ENCODE data around the gene CECR2.

Gene CECR2

GRCh38 chr22:17369439-17370025, at the start of gene CECR2:
TSS of gene CECR2 (plus strand) at chr22:17369460. CDS start at chr22:17369784, 324 bp downstream.
- no peak for DNase-seq

GRCh38 chr22:17319546-17319945, 49.7 kb upstream of the CECR2 start:
- DNase-seq: no peak

DNA sequence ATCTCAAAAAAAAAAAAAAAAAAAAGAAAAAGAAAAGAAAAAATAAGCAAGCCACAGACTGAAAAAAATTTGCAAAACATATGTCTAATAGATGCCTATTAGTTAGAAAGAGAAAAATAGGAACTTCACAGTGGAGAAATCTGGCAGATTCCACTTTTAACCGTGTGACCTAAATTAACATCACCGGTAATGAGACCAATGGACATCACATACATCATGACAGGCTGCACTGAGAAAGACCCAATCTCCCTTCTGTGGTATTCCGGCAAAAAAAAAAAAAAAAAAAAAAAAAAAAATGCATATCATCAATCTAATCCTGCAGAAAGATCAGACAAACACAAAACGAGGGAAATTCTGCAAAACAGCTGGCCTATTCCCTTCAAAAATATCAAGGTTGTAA, 46.7 kb upstream of the CECR2 start:
- no peak for DNase-seq

- DNase-seq: no peak
These were observed 37.6 kb upstream of the CECR2 start for GRCh38 chr22:17331690-17332089.

GRCh38 chr22:17332109-17332800, 37.0 kb upstream of the CECR2 start:
- DNase-seq: no peak

DNA sequence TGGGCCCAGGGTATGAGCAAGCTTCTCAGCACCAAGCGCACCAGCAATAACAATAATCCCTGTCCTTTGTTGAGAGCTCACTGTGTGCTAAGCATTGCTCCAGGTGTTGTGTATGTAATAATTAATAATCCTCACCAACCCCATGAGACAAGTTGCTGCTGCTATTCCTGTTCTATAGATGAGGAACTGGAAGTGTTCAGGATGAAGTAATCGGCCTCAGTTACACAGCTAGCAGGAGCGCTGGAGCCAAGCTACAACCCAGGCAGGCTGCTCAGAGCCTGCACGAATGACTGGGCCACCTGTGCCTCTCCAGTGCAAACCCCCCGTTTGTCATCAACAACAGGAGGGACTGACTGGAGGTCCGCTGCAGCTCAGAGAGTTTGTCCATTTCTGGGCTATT, 35.2 kb upstream of the CECR2 start:
- no peak for DNase-seq

GRCh38 chr22:17334983-17335382, 34.3 kb upstream of the CECR2 start:
- no peak for DNase-seq

DNA sequence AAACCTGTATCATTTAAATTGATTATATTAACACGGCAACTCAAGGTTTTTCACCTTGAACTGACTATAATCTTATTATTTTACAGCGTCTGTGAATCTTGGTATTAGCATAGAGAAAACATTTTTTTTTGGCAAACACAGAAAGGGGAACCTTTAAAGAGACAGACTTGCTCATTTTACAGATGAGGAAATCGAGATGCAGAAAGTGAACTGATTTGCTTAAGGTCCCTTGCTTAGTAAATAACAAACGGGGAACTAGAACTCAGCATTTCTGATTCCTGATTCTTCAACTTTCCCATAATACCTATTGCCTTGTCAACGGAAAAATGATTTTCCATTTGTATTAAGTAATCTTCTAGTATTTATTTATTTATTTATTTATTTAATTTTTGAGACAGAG, 33.2 kb upstream of the CECR2 start:
- no peak for DNase-seq

GRCh38 chr22:17337639-17338038, 31.6 kb upstream of the CECR2 start:
- no peak for DNase-seq

GRCh38 chr22:17339095-17339693, 30.1 kb upstream of the CECR2 start:
- no peak for DNase-seq

DNA sequence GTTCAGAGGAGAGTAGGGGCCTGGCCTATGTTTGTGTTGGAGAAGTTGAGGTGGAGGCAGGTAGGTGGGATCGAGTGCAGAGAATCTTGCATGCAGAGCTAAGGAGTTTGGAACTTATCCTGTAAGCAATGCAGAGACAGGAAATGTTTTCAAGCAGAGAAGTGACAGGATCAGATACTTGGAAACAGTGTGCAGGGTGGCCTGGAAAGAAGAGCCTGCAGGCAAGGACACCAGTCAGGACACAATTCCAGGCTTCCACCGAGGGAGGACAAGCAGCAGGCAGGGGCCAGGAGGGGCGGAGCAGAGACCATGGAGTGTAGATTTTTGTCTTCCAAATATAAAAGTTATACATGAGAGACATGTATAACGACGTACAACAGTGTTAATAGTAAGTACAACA, 26.9 kb upstream of the CECR2 start:
- no peak for DNase-seq

DNA sequence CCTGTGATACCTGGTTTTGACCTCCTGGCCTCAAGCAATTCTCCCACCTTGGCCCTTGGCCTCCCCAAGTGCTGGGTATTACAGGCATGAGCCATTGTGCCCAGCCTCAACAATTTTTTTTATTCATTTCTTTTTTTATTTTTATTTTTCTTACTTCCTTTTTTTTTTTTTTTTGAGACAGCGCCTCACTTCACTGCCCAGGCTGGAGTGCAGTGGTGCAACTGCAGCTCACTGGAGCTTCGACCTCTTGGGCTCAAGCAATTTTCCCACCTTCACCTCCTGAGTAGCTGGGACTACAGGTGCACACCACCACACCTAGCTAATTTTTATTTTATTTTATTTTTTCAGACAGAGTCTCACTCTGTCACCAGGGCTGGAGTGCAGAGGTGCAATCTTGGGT, 25.5 kb upstream of the CECR2 start:
- no peak for DNase-seq

GRCh38 chr22:17346578-17346977, 22.7 kb upstream of the CECR2 start:
- DNase-seq: no peak

GRCh38 chr22:17347724-17348123, 21.5 kb upstream of the CECR2 start:
- DNase-seq: no peak

DNA sequence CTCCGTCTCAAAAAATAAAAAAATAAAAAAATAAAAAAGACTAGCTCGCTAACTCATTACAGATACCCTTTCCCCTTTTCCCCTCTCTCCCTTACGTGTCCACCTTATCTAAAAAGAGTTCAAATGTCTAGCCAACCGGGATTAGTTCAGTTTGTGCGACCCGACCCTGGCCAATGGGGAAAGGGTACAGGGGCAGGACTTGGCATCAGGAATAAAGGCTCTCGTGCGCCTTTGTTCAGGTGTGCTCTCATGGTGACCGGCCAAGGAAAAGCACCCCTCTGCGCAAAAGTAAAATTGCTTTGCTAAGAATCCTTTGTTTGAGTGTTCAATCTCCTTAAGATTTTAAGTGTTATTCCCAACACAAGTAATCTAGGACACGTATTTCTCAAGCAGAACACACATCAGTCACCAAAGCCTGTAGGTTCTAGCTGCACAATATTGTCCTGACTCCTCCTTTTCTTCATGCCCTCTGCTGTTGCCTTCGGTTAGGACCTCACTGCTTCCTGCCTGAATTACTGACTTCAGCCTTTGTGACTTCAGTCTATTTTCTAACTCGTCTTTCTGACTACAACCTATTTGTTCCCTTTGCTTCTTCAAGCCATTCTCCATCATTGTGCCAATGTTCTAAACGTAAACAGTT, 20.7 kb upstream of the CECR2 start:
- no peak for DNase-seq

GRCh38 chr22:17349172-17349571, 20.1 kb upstream of the CECR2 start:
- DNase-seq: no peak

- no peak for DNase-seq
These were observed 19.0 kb upstream of the CECR2 start for GRCh38 chr22:17350292-17350691.

GRCh38 chr22:17352798-17353197, 16.5 kb upstream of the CECR2 start:
- no peak for DNase-seq

DNA sequence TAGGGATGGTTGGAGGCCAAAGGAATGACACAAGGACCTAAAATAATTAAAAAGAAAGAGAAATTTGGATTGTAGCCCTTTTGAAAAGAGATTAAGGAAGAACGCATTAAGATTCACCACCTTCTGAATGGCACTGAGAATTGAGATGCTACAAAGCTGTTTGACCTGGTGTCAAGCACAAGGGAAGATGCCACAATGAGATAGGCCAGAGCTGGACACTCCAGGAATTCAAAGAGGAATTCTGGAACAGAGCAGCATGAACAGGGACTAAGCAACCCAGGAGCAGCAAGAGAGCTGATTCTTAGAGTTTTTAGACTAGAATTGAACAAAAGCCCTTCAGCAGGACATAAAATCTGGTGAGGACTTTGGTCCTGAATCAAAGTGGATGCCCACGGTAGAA, 11.6 kb upstream of the CECR2 start:
- no peak for DNase-seq

DNA sequence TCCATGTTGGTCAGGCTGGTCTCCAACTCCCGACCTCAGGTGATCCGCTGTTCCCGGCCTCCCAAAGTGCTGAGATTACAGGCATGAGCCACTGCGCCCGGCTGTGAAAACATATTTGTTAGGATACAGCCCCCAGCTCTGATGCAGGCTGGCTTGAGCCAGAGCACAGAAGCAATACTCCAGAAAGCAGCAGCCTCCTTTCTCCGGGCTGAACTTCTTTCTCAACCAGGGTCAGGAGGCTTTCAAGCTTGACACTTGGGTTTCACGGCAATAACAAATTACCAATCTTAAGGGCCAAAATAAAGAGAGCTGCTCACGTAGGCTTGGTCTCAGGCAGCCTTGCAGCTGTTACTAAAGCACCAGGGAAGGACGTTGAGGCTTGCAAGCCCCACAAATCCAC, 10.8 kb upstream of the CECR2 start:
- DNase-seq: no peak

DNA sequence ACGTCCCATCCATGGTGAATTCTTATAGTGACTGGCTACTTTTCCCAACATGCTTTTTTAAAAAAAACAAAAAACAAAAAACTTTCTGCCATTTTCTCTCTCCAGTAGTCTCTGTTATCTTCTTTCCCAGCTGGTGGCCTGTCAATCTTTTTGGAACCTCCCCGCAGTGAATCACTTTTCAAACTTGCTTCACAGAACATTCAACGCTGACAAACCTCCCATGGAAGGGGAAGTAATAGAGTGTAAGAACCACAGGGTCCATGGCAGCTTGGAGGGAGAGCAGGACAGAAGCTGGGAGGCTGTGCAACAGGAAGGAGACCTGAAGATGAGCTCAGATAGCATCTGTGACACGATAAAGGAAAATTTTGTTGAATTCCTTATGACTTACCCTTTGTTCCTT, 9.8 kb upstream of the CECR2 start:
- DNase-seq: no peak

DNA sequence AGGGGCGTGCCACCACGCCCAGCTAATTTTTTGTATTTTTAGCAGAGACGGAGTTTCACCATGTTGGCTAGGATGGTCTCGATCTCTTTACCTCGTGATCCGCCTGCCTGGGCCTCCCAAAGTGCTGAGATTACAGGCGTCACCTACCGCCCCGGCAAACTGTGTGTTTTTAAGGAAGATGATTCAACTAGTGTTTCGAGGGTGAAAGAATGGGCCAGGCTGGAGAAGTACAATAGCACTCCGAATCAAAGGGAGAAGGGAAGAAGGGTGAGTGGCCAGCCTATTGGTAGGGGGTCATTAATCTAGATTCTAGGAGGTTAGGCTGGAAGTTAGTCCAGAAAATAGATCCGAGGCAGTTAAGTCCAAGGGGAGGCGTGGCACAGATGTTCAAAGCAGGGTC, 2.9 kb upstream of the CECR2 start:
- no peak for DNase-seq

DNA sequence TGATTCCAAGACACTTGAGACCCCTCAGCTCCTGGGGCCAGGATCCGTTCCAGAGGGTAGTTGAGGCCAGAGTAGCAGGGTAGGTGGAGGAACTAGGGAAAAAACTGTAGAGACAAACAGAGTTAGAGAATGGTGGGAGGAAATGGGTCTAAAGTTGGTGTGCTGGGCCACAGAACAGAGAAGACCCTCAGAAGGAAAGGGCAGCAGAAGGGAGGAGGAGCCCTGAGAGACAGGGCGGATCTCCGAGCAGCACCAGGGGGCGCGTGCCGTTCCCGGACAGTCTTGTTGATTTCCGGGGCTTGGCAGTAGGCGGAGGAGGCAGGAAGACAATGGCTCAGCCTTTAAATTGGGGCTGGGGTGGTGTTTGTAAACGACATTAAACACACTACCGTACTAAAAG, 2.4 kb upstream of the CECR2 start:
- DNase-seq: no peak

DNA sequence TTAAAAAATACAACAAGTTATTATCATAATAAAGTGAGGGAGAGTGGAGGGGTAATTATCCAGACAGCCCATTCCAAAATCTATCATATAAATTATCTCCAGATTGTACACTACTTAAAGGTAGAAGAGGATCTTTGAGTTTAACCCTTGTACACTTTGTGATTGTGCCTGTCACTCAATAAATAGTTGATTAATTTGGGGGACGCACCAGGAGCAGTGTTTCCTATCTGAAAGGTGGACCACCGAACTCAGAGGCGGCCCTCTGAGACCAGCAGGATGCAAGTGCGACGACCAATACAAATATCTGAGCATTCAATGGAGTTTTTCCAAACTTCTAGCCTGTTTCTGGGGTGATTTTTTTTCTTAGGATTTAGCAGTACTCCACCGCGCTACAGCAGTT, 1.1 kb upstream of the CECR2 start:
- DNase-seq: no peak
